SH-SY5Y (cell line): ENCODE results near the gene HLCS.

Experiments
- GATA2 ChIP-seq: IDR thresholded peaks from 2 replicates; pipeline ENCODE4 v1.6.1; 2011; ENCODE audit warnings: mild to moderate bottlenecking, low read depth, low read length
- GATA3 ChIP-seq: IDR thresholded peaks from 2 replicates; pipeline ENCODE4 v1.6.1; 2011; ENCODE audit warnings: low read depth, mild to moderate bottlenecking, low read length, moderate library complexity

DNA sequence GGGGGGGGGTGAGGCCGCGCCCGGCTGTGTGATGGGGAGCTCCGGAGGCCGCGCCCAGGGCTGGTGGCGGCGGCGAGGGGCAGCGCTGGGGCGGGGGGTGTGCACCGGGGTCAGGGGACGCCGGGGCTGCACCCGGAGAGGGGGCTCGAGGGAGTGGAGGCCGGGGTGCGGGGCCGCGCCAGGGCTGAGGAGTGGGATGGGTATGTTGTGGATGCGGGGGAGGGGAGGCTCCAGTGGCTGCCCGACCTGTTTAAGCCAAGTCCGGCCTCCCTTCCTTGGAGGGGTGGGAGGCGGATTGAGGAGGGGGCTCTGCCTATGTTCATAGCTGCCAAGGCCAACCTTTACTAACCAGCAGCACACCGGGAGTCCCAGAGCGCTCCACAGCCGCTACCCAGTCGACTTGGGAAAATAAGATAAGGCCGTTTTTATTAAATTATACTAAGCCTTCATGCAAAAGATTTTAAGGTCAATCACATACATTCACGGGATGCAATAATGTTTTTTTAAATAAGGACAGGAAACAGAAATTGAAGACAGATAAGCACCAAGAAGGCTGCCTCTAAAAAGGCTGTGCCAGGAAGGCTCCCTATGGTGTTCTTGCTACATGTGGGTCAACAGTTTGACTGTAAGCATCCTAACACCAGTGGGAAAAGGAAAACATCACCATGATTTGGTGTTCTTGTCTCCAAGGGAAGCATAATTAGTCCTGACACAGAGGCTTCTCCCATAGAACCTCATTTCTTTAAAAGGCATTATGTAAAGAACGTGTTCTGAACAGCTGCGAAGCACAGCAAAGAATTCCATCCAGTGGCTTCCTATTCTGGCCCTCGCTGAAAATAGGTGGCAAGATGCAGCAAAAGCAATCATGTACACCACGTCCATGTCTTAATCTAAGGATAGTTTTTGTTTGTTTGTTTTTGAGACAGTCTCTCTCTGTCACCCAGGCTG is 626 bp upstream of the HLCS start:
- TF ChIP-seq GATA2 (no peak), GATA3 (no peak)
